Activated naive CD4-positive, alpha-beta T cell treated with anti-CD3 and anti-CD28 coated beads, Interleukin-2, amount 10 ng/mL, durations not matched to agents 5 hours and 36 hours (primary cell): ENCODE data around the gene HRH3. TPM values are rescaled to one million over a fixed set of nuclear protein-coding genes. Genes with fewer than 3 reads are reported as not detected.

Experiments
- total RNA-seq, 2 experiments: library from RNA; stranded (reverse); gene quantifications; one replicate each; pipeline ENCODE4 v1.2.3, GENCODE V29; 2021

The HRH3 gene
- not detected for total RNA-seq

GRCh38 chr20:62219992-62220665, at the start of gene HRH3:
HRH3 (minus strand) TSS chr20:62220278; CDS start chr20:62219970, 308 bp downstream.

DNA sequence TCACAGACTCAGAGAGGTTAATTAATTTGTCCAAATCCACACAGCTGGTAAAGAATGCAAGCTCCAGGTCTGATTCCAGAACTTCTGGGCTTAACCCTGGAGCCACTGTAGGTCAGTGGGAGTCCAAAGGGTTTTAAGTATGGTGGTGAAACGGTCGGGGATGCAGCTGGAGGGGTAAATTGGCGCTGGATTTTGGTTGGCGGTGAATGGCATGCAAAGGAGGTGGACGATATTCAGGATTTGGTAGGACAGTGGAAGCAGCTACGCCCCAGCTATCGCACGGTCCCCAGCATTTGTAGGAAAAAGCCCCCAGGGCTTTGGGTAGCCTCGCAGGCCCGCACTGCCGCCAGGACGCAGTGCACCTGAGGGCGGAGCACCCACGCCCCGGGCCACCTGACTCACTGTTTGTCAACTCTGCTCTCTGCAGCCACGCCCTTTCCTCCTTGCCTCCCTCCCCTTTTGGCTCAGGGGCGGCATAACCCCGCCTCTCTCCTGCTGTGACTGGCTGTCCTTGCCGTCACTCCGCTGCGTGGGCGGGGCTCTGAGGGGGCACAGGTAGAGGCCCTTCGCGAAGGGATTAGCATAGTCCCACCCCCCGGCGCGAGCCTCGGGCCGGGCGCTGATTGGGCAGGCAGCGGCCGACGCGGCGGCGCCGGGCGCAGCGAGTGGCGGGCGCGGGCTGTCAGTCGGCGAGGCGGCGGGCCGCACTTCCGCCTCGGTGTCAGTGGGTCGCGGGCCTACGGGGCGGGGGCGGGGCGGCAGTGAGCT, 17.9 kb upstream of the HRH3 start, which contains the start of gene OSBPL2:
Gene OSBPL2, plus strand, starts transcription at position 721 of the 768 bp plus-strand sequence. CDS start 17,664 bp downstream, outside the sequence.

GRCh38 chr20:62182469-62183425, 37.3 kb downstream of the HRH3 start, which contains the start of gene MTG2:
MTG2 (plus strand) TSS chr20:62183028; CDS start chr20:62193421, 10,393 bp downstream.

Other genes starting within 250 kb of the HRH3 start
- 10 to 100 TPM; 24.1 to 25.7 TPM for gene TAF4, start 154.4 kb downstream of the HRH3 start, total RNA-seq
- 10 to 100 TPM; 46.3 to 46.4 TPM for gene LSM14B, start 97.8 kb downstream of the HRH3 start, total RNA-seq
- 100 to 1,000 TPM; 235 to 248 TPM for gene PSMA7, start 76.9 kb downstream of the HRH3 start, total RNA-seq
- 10 to 100 TPM; 16.9 to 18.0 TPM for gene SS18L1, start 76.5 kb downstream of the HRH3 start, total RNA-seq
- 10 to 100 TPM; 25.1 to 27.7 TPM for gene MTG2, start 37.2 kb downstream of the HRH3 start, total RNA-seq
- gene OSBPL2, start 18.2 kb upstream of the HRH3 start, total RNA-seq, result 10 to 100 TPM; 34.5 to 37.3 TPM
- 10 to 100 TPM; 68.2 to 69.4 TPM for gene ADRM1, start 82.7 kb upstream of the HRH3 start, total RNA-seq
- 1 to 10 TPM in 1 of 2 experiments, under 1 TPM in 1; 0.94 to 1.2 TPM for gene LAMA5, start 147.0 kb upstream of the HRH3 start, total RNA-seq
- 1,000 to 10,000 TPM; 2,736 to 2,757 TPM for gene RPS21, start 166.8 kb upstream of the HRH3 start, total RNA-seq
- gene CABLES2, start 187.0 kb upstream of the HRH3 start, total RNA-seq, result 10 to 100 TPM; 11.7 to 12.4 TPM
- gene RBBP8NL, start 207.3 kb upstream of the HRH3 start, total RNA-seq, result not detected